KOPT-K1 (cell line): ENCODE measurements around the gene FOXC1.

Source experiments
- H3K27ac ChIP-seq: fragments of 200-600 bp; sonication (generic); 2 replicates; pipeline ENCODE4 v1.5.1; 2016; ENCODE audit warnings: antibody characterized with exemption, mild to moderate bottlenecking, low read depth, low read length; ENCODE audit not compliant: poor library complexity, severe bottlenecking
- H3K36me3 ChIP-seq: fragments of 200-600 bp; sonication (generic); 2 replicates; pipeline ENCODE4 v1.5.1; 2017; ENCODE audit warnings: antibody characterized with exemption, mild to moderate bottlenecking, low read length, moderate library complexity; ENCODE audit not compliant: insufficient read depth
- H3K9me3 ChIP-seq: fragments of 200-600 bp; sonication (generic); 2 replicates; pipeline ENCODE4 v1.5.1; 2017; ENCODE audit warnings: antibody characterized with exemption, low read length, mild to moderate bottlenecking; ENCODE audit not compliant: insufficient read depth, poor library complexity, severe bottlenecking

FOXC1 gene

GRCh38 chr6:1609648-1610496, at the start of gene FOXC1:
Gene FOXC1 (plus strand): TSS chr6:1609915. CDS start chr6:1610446, 531 bp downstream.
- no peaks in the 10 kb centered on the region for H3K36me3 ChIP-seq
- no peak within 1 kb of the TSS for H3K27ac ChIP-seq
- peaks cover 7% of the 10 kb centered on the region for H3K9me3 ChIP-seq

DNA sequence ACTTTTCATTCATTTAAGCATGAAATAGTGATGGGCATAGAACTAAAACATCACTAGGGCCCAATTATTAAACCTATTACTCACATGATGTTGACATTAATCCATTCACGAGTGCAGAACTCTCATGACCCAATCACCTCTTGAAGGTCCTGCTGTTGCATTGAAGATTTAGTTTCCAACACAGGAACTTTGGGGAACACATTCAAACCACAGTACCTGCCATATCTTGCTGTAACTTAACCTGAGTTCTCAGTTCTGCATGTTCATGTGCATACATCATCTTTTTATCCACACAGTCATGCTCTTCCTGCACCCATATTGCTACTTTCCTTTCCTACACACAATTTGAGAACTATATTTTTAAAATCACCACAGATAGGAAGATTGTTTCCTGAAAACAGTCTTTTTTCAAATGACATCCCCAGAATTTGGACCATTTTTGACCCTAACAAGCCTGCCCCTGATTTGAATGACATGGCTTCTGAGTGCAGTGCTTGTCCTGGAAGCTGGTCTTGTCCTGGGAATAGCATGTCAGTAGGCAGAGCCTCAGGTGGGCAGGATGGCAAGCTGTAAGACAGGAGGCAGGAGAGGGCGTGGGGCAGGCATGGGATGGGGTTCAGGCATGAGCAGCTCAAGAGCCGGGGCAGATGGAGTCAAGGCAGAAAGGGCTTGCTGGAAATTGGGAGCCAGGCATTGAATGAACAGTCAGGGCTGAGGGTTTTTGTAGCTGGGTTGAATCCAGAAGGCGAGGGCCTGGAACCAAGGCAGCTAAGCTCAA, 49.2 kb upstream of the FOXC1 start:
- H3K27ac ChIP-seq: no peak overlapping the region
- H3K36me3 ChIP-seq: no peaks in the 10 kb centered on the region
- H3K9me3 ChIP-seq: peaks cover 4% of the 10 kb centered on the region

GRCh38 chr6:1561355-1561754, 48.4 kb upstream of the FOXC1 start:
- Histone ChIP-seq H3K9me3 (peaks cover 4% of the 10 kb centered on the region), H3K27ac (no peak overlapping the region), H3K36me3 (no peaks in the 10 kb centered on the region)

DNA sequence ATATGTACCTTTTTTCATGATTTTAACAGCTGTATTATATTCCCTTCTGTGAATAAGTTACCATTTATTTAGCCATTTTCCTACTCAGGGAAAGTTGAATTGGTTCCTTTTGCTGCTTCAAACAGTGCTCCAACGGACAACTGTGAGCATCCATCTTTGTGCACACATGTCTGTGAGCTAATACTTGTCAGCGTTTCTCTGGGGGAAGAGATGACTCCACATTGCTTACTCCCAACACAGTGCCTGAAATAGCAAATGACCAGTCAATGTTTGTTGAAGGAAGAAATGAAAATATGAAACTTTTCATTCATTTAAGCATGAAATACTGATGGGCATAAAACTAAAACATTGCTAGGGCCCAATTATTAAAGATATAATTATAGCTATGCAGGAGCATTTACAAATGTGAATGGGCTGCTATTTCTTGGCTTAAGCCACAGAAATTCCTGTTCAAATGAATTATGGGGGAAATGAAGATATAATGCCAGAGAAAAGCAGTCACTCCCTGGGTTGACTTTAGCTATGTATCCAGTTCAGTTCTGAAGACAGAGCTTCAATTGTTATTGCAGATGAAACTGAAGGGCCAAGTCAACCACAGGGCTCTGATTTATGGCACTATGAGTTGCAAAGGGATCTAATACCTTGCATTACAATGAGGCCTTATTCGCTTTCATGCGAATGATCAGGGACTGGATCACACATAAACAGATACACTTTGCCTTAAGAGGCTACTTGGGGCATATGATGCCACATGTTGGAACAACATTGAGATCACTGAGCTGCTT, 47.4 kb upstream of the FOXC1 start:
- Histone ChIP-seq H3K27ac (no peak overlapping the region), H3K36me3 (no peaks in the 10 kb centered on the region), H3K9me3 (peaks cover 4% of the 10 kb centered on the region)

DNA sequence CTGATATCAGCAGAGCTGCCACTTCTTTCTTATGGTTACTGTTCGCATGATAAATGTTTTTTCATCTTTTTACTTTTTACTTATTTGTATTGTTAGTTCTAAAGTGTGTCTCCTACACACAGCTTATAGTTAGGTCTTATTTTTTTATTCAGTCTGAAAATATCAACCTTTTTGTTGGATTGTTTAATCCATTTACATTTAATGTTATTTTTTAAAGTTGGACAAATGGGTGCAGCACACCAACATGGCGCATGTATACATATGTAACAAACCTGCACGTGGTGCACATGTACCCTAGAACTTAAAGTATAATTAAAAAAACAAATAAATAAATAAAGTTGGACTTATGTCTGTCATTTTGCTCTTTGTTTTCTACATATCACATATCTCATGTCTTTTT, 40.3 kb upstream of the FOXC1 start:
- no peaks in the 10 kb centered on the region for H3K36me3 ChIP-seq
- H3K9me3 ChIP-seq: peaks cover 23% of the 10 kb centered on the region
- no peak overlapping the region for H3K27ac ChIP-seq

GRCh38 chr6:1570848-1571247, 38.9 kb upstream of the FOXC1 start:
- Histone ChIP-seq H3K9me3 (peaks cover 19% of the 10 kb centered on the region), H3K36me3 (no peaks in the 10 kb centered on the region), H3K27ac (no peak overlapping the region)

- H3K9me3 ChIP-seq: peaks cover 19% of the 10 kb centered on the region
- no peak overlapping the region for H3K27ac ChIP-seq
- no peaks in the 10 kb centered on the region for H3K36me3 ChIP-seq
Observed at GRCh38 chr6:1572892-1573291, 36.8 kb upstream of the FOXC1 start.

DNA sequence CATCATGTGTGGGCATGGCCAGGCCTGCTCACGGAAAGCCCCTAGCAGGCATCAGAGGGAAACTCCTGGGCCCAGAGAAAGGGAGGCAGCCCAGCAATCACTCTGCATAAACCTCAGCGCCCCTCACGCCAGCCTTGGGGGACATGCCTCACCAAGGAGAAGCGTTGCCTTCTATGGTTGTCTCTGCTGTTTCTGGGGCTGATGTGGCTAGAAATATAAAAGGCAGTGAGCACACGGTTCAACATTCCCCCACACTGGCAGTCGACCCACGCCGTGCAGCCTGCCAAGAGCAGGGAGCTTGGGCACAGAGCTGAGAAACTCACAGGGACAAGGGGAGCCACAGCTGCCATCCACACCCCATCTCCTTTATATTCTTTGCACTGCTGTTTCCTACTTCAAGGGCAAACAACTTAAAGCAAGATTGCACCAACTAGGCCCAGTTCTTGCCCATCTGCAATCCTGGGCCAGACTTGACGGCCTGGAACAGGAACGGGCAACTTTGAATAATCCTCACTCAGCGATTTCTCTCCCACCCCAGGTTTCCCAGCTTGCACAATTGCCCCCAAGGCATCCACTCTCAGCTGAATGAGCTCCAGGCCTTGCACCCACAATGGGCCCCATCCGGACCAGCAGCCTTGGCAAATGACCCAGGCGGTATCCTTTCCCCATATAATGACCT, 35.5 kb upstream of the FOXC1 start:
- H3K9me3 ChIP-seq: peaks cover 19% of the 10 kb centered on the region
- H3K27ac ChIP-seq: no peak overlapping the region
- H3K36me3 ChIP-seq: no peaks in the 10 kb centered on the region

GRCh38 chr6:1574890-1575209, 34.9 kb upstream of the FOXC1 start:
- no peak overlapping the region for H3K27ac ChIP-seq

GRCh38 chr6:1575210-1576041, 34.3 kb upstream of the FOXC1 start:
- Histone ChIP-seq H3K27ac (no peak overlapping the region), H3K36me3 (no peaks in the 10 kb centered on the region), H3K9me3 (peaks cover 17% of the 10 kb centered on the region)

More at GRCh38 chr6:1574890-1575209, 34.9 kb upstream of the FOXC1 start:
- Histone ChIP-seq H3K9me3 (peaks cover 19% of the 10 kb centered on the region), H3K36me3 (no peaks in the 10 kb centered on the region)

DNA sequence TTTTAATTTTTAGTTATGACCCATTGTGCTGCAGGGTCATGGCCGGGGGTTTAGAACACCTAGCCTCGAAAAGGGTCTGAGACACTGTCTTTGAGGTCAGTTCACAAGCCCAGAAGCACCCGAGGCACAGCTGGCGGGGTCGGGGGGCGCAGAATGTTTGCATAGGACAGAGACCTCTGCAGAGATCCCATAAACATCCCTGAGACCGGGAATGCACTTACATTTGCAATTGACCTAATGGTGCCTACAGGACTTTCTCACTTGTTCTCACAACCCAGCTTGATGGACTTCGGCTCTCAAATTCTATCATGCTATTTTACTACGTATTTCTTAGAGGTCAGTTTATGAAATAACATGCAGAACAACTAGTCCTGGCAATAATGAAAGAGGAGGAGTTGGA, 33.5 kb upstream of the FOXC1 start:
- Histone ChIP-seq H3K27ac (no peak overlapping the region), H3K9me3 (peaks cover 9% of the 10 kb centered on the region), H3K36me3 (no peaks in the 10 kb centered on the region)

DNA sequence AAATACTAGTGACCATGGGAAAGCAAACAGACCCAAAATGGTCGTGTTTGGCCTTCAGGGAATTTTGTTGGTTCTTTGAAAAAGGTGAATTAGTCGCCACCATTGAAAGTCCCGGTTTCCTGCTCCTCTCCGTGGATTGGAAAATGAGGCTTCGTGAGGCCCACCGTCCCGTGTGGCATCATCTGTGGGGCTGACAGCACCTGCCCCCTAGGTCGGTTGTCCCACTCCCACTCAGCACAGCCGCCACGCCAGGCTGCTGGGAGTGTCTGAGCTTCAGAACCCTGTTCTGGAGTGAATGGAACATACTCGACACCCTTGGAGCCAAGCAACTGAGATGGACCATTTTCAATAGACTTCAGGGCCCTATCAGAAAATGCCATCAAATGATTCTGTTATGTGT, 33.0 kb upstream of the FOXC1 start:
- no peak overlapping the region for H3K27ac ChIP-seq

DNA sequence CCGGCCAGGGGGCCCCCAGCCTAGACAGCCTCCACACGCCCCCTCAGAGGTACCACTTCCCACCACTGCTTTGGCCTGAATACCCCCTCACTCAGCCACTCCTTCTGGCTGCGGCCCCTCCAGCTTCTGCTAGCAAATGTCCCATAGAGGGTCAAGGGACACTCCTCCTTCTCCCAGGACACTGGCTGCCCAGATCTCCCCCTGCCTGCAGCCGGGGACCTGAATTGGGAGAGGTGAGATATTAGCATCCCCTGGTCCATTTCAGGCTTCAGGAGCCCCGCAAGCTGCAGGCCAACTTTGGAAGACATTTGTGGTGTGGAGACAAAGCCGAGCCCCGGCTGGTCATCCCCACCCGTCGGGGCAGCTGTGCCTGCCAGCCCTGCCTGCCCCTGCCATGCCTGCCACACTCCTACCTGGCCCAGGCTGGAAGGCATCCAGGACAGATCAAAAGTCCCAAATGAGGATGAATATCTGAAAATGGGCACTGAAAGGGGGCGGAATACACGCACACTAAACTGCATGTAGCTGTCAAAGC, 32.5 kb upstream of the FOXC1 start:
- H3K27ac ChIP-seq: no peak overlapping the region
- no peaks in the 10 kb centered on the region for H3K36me3 ChIP-seq
- H3K9me3 ChIP-seq: no peaks in the 10 kb centered on the region

More for the DNA sequence above, 33.0 kb upstream of the FOXC1 start:
- peaks cover 4% of the 10 kb centered on the region for H3K9me3 ChIP-seq
- H3K36me3 ChIP-seq: no peaks in the 10 kb centered on the region
